ENCODE measurements around the gene PMEPA1.

Gene PMEPA1

GRCh38 chr20:57660181-57660921 lies 49.5 kb downstream of the PMEPA1 start:
- no peak for DNase-seq

- no peak for DNase-seq
Measured at GRCh38 chr20:57659517-57660180, 50.2 kb downstream of the PMEPA1 start.

GRCh38 chr20:57658833-57659516 lies 50.8 kb downstream of the PMEPA1 start:
- DNase-seq, result no peak

DNA sequence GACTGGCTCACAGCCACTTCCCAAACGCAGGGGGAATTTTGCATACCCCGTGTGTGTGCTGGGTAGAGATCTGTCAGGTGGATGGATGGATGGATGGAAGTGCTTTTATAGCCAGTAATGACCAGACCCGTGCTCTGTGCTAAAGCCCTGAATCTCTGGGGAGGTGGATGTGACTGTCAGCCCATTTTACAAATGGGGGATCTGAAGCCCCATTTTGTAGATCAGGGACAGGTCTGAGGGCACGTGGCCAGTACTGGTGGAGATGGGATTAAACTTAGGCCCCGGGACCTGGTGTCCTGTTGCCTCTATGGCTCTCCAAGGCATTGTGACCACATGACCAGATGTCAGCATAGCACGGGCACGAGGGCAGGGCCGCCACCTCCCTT lies 51.4 kb downstream of the PMEPA1 start:
- DNase-seq, result no peak

- no peak for DNase-seq
Measured at GRCh38 chr20:57657535-57658446, 52.0 kb downstream of the PMEPA1 start.

DNA sequence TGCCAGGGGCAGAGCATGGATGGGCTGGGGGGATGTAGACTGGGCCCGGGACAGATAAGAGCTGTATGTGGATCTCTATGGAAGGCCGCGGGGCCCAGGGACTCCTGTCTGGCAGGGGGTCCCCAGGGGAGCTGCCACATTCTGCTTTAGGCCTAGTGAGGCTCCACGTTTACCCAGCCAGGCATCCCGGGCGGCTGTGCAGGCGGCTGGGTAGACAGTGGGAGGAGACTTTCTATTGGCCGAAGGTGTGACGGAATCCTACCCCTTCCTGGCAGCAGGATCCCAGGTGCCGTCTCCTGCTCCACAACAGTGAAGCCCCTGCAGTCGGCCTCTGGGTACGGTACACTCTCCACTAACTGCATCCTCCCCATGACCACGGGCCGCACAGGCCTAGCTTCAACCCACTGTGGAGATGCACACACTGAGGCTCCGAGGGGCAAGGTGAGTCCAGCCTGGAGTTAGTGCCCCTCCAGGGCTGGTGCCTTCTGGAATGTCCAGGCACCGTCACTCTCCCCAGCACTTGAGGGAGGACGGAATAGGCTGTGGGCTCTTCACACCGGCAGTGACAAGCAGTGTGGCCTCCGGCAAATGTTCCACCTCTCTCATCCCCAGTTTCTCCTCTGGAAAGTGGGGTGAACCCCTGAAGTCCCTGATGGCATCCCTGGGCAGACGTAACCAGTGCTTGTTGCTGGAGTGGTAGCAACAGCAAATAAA lies 52.8 kb downstream of the PMEPA1 start:
- no peak for DNase-seq

- no peak for DNase-seq
Measured at GRCh38 chr20:57656252-57656820, 53.5 kb downstream of the PMEPA1 start.

DNA sequence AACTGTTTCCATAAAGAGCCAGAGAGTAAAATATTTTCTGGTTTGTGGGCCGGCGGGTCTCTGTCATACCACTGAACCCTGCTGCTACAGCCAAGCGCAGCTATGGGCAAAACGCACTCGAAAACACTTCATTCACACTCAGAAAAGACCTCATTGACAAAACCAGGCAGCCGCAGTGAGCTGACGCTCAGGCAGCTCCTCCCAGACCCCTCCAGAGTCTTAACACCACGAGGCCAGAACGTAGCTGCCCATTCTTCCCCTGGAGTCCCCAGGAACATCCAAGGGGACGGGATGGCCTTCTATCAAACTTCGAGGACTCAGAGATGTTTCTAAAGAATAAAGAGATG lies 54.0 kb downstream of the PMEPA1 start:
- DNase-seq, result no peak

GRCh38 chr20:57654998-57655808 lies 54.6 kb downstream of the PMEPA1 start:
- DNase-seq, result no peak

DNA sequence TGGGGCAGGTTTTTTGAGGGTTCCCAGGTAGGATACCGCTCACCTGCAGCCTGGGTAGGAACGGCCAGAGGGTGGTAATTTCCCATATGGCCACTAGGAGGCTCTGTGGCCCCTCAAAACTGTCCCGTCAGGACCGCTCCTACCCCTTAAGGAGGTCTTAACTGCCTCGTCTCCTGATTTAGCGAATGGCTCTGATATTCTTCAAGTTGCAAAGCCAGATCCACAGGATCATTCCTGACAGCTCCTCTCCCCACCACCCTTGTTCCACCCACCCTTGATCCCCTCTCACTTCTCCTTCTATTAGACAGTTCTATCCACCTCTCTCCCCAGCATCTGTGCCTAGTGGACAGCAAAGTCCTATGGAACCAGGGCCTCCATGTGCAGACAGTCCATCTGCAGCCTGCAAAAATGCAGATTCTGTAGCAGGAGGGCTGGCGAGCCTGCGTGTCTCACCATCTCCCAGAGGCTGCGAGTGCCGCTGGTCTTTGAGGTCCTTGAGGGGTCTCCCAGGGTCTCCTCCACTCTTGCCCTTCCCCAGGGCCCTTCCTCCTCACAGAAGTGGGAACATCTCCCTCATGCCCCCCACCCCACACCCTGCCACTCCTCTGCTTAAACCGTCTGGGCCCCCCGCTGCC lies 55.3 kb downstream of the PMEPA1 start:
- DNase-seq, result no peak

DNA sequence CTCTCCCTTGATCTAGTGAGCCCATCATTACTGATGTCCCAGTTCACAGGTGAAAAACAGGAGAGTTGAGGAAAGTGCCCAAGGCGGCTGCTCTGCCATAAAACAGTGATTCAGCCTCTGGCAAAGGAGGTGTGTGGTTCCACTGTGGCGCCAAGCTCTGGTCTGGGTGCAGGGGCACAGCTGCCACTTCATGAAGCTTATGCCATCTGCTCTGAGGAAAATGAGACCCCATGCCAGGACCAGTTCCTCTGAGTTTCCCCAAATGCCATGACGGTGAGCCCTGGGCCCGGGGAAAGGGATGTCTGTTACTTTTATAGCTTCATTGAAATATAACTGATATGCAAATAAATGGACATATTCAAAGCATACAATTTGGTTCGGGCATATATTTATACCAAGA lies 55.9 kb downstream of the PMEPA1 start:
- no peak for DNase-seq

GRCh38 chr20:57653546-57653900 lies 56.3 kb downstream of the PMEPA1 start:
- DNase-seq, result no peak

DNA sequence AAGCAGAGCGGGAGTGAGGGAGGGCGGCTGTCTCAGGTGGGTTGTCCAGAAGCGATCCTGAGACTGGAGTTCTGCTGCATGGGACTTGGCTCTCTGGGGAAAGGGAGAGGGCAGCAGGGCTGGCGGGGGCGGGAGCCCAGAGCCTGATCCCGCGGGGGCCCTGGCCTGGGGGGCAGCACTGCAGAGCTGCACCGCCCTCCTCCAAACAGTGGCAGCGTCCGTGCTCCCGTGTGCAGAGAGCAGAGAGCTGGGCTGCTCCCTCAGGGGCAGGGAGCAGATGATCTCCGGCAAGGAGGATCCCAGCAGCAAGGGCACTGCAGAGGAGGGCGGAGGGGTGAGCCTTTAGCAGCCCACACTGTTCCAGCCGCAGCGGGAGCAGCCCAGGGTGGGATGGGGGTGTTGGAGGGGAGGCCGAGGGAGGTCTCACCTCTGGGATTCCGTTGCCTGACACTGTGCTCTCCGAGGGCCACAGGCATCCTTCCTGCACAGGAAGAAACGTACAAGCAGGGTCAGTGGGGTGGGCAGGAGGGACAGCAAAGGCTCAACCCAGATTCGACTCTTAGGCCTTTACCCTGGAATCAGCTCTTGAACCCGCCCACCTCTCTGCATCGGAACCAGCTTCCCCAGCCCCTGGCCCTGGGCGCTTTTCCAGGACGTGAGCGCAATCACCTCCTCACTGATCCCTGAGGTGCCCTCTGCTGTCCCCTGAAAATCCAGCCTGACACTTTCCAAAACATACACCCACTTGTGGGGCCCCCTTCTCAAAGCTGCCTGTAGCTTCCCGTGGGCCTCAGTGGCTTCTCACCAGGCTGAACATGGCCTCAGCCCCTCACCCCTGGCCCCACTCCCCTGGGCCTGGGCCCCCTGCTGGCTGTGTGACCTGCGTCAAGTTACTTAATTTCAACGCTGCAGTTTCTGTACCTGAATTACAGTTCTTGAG lies 56.9 kb downstream of the PMEPA1 start:
- no peak for DNase-seq

DNA sequence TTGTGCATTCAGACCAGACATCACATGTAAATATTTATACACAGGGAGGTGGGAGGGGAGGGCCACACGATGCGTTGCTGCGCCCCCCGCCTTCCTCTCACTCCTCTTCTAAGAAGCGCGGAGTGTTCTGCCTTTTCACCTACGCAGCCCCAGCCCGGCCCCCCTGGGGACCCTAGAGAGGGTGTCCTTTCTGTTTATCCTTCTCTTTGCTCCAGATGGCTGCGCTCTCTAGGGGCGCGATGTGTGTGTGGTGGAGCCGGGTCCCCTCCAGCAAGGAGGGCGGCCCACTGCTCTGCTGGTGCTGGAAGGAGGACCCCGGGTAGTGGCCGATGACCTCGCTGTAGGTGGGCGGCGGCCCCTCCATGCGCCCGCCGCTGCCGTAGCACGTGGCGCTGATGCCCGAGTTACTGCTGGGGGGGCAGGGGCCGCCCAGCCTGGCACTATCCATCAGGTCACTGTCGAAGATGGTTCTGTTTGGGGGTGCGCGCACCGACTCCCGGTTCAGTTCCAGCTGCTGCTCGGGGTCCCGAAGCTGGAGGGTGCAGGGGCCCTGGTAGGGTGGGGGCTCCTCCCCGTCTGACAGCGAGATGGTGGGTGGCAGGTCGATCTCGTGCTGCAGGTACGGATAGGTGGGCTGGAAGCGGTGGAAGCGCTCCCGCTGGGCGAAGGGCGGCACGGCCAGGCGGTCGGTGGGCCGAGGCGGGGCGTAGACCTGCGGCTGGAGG lies 57.8 kb downstream of the PMEPA1 start:
- no peak for DNase-seq

DNA sequence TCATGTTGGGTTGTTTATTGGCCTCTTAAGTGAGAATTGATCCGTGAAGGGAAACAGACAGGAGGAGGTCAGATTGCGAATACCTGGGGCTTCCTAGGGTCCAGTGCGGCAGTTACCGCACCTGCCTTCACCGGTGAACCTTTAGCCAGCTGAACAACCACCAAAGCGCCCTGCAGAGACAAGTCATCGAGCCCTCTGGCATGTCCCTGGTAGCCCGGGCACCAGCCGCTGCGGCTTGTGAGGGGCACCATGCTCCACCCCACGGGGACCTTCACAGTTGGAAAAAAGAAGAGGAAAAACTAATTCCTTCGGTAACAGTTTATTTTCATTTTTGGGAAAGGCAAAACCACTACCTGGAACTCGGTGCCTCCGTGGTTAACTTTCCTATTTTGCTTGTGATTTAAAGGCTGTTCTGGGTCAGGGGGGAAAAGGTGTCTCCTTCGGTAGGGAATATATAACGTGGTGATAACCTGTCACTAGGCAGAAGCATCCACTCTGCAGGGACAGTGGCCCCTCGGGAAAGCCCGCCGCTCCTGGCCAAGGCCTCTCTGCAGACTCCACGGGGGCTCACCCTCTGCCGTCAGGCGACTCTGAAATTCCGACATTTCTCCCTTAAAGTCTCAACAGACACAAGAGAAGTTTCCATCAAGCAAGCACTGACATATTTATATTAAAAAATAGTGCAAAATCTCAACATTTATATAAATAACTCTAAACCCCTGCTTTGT lies 58.9 kb downstream of the PMEPA1 start:
- no peak for DNase-seq

GRCh38 chr20:57650266-57650665 lies 59.5 kb downstream of the PMEPA1 start:
- DNase-seq, result no peak

GRCh38 chr20:57649617-57650015 lies 60.2 kb downstream of the PMEPA1 start:
- no peak for DNase-seq
